GM21576 (cell line): ENCODE data around the gene BBS10.
"Not testable (repeated sequence)": the region's sequence is repeated elsewhere in the genome, so short reads cannot be mapped to it uniquely, and the experiment has no call there.

Experiments
- ATAC-seq: cut with Tn5 transposase; IDR thresholded peaks from one replicate; pipeline ENCODE4 v1.9.1; 2021; ENCODE audit warnings: mild to moderate bottlenecking, moderate library complexity; ENCODE audit not compliant: unreplicated experiment

BBS10 gene

GRCh38 chr12:76332606-76333005, 15.6 kb downstream of the BBS10 start:
- no peak for ATAC-seq

- ATAC-seq = no peak
These were observed 18.6 kb downstream of the BBS10 start for GRCh38 chr12:76329606-76330005.

- no peak for ATAC-seq
These were observed 19.1 kb downstream of the BBS10 start for GRCh38 chr12:76329159-76329558.

- ATAC-seq = not testable (repeated sequence)
These were observed 28.5 kb downstream of the BBS10 start for GRCh38 chr12:76319595-76320319.

- ATAC-seq = no peak
These were observed 29.2 kb downstream of the BBS10 start for GRCh38 chr12:76318773-76319594.

- no peak for ATAC-seq
These were observed 30.2 kb downstream of the BBS10 start for GRCh38 chr12:76317976-76318375.

GRCh38 chr12:76316468-76316867, 31.7 kb downstream of the BBS10 start:
- no peak for ATAC-seq

- no peak for ATAC-seq
These were observed 34.9 kb downstream of the BBS10 start for GRCh38 chr12:76313299-76313698.

GRCh38 chr12:76312315-76312714, 35.9 kb downstream of the BBS10 start:
- ATAC-seq = no peak

GRCh38 chr12:76311796-76312195, 36.4 kb downstream of the BBS10 start:
- no peak for ATAC-seq

GRCh38 chr12:76310110-76310509, 38.1 kb downstream of the BBS10 start:
- ATAC-seq = no peak

- ATAC-seq = no peak
These were observed 39.3 kb downstream of the BBS10 start for GRCh38 chr12:76308866-76309265.

GRCh38 chr12:76307083-76307482, 41.1 kb downstream of the BBS10 start:
- no peak for ATAC-seq

GRCh38 chr12:76303989-76304460, 44.2 kb downstream of the BBS10 start:
- ATAC-seq = no peak

GRCh38 chr12:76303365-76303764, 44.9 kb downstream of the BBS10 start:
- no peak for ATAC-seq

- ATAC-seq = no peak
These were observed 47.9 kb downstream of the BBS10 start for GRCh38 chr12:76300297-76300665.

- ATAC-seq = no peak
These were observed 48.5 kb downstream of the BBS10 start for GRCh38 chr12:76299536-76300296.
